ENCODE results near the gene SEMA3C. TPM values are rescaled to one million over a fixed set of nuclear protein-coding genes. Genes with fewer than 3 reads are reported as not detected.

SEMA3C gene
- total and polyA plus RNA-seq, 2 donors (not counting 1 experiment from before 2014, with no cell fraction given): 0.06 TPM; not detected in 1

DNA sequence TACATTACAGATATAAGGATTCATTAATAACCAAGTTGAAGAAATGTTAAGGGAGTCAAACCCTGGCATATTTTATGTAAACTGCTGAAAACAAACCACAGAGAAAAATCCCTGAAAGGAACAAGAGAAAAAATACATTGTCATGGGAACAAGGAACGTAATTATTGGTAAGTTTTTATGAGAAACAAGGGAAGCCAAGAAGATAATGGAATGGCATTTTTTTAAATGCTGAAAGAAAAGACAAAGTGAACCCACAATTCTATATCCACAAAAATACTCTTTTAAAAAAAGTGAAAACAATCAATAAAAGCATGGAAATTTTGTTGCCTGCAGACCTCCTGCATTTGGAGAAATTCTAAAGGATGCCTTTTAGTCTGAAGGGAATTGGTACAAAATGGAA is 144.0 kb downstream of the SEMA3C start:
- no peak overlapping the region for H2AFZ ChIP-seq (ENCODE audit: insufficient read depth, low read depth, low read length, poor library complexity, severe bottlenecking)
- H3K4me3 ChIP-seq (ENCODE audit: control extremely low read depth in 1 of 5, extremely low read depth in 1 of 5, insufficient read depth in 1 of 5, low read depth in 2 of 5, low read length in 4 of 5): no peak overlapping the region
- Mint-ChIP-seq H3K27ac (no peak overlapping the region), H3K27me3 (no peaks in the 10 kb centered on the region), H3K4me1 (no peaks in the 10 kb centered on the region), H3K9me3 (ENCODE audit: insufficient read depth) (peaks cover 3% of the 10 kb centered on the region), H3K4me3 (no peak overlapping the region)
- no peaks in the 10 kb centered on the region for H4K20me1 ChIP-seq (ENCODE audit: control insufficient read depth, insufficient read depth, low read length, poor library complexity, severe bottlenecking)
- WGBS (ENCODE audit: insufficient coverage): no CpG with 5 or more reads among the region's 1 CpG
- ATAC-seq (ENCODE audit: low read depth) (no peak), DNase-seq (no peak)
- H3K27ac ChIP-seq (ENCODE audit: low read length in 2 of 2): no peak overlapping the region
- no peaks in the 10 kb centered on the region for H3K4me1 ChIP-seq (ENCODE audit: control insufficient read depth in 2 of 2, insufficient read depth in 2 of 2, low read length in 2 of 2)
- ChIA-PET POLR2A (no interaction called here), CTCF (no interaction called here)
- TF ChIP-seq EZH2 (IDR thresholded peaks at IDR 0.05; ENCODE audit: borderline replicate concordance, insufficient read depth, low read depth, low read length, poor library complexity, severe bottlenecking): no peak
- TF ChIP-seq, protein P1, sequence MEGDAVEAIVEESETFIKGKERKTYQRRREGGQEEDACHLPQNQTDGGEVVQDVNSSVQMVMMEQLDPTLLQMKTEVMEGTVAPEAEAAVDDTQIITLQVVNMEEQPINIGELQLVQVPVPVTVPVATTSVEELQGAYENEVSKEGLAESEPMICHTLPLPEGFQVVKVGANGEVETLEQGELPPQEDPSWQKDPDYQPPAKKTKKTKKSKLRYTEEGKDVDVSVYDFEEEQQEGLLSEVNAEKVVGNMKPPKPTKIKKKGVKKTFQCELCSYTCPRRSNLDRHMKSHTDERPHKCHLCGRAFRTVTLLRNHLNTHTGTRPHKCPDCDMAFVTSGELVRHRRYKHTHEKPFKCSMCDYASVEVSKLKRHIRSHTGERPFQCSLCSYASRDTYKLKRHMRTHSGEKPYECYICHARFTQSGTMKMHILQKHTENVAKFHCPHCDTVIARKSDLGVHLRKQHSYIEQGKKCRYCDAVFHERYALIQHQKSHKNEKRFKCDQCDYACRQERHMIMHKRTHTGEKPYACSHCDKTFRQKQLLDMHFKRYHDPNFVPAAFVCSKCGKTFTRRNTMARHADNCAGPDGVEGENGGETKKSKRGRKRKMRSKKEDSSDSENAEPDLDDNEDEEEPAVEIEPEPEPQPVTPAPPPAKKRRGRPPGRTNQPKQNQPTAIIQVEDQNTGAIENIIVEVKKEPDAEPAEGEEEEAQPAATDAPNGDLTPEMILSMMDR (IDR thresholded peaks at IDR 0.05): no peak
- no peaks in the 10 kb centered on the region for H3K36me3 ChIP-seq (replicated peaks in 1 of 2; ENCODE audit: control extremely low read depth in 1 of 2, control insufficient read depth in 1 of 2, extremely low read depth in 1 of 2, insufficient read depth in 2 of 2, low read length in 1 of 2)
- H3K4me2 ChIP-seq (replicated peaks; ENCODE audit: low read depth, low read length, poor library complexity, severe bottlenecking): no peak overlapping the region
- no peaks in the 10 kb centered on the region for H3K79me2 ChIP-seq (ENCODE audit: control insufficient read depth, insufficient read depth, low read length)
- intact Hi-C loops (cut with micrococcal nuclease): no loop called here
- H3K27me3 ChIP-seq (replicated peaks in 1 of 4; ENCODE audit: control extremely low read depth in 1 of 4, control insufficient read depth in 3 of 4, insufficient read depth in 4 of 4, low read length in 3 of 4): no peaks in the 10 kb centered on the region
- no peak overlapping the region for H3K9ac ChIP-seq (ENCODE audit: low read length)
- H3K9me3 ChIP-seq (ENCODE audit: control extremely low read depth in 1 of 3, control insufficient read depth in 2 of 3, insufficient read depth in 1 of 3, low read length in 2 of 3): no peaks in the 10 kb centered on the region

DNA sequence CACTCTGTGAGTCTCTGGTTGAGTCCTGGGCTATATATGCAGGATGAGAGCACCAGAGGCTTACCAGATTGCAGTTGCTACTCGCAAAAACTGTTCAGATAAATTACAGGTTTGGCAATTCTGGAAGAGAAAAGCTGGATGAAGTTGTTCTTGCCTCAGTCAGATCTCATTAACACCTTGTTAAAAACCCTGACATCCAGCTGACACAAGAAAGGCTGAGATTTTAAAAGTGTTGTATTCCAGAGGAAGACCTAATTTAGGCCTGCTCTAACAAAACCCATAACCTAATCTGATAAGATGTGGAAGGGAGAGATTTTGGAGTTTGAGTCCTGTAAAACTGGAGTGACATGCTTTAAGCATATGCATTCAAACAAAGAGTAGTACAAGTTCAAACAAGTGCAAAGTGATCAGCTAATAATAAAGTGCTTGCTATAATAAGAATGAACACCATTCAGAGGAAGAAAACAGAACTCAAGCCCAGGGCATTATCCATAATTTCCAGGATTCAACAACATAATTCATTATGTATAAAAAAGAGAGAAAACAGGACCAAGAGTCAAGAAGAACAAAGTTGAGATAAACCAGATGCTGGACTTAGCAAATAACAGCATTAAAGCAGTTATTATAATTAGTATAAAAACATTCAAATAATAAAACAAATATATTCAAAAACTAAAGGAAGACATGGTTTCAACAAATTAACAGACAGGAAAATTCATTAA is 144.9 kb downstream of the SEMA3C start:
- no peaks in the 10 kb centered on the region for H3K36me3 ChIP-seq (replicated peaks in 1 of 2; ENCODE audit: control extremely low read depth in 1 of 2, control insufficient read depth in 1 of 2, extremely low read depth in 1 of 2, insufficient read depth in 2 of 2, low read length in 1 of 2)
- H3K79me2 ChIP-seq (ENCODE audit: control insufficient read depth, insufficient read depth, low read length): no peaks in the 10 kb centered on the region
- WGBS (ENCODE audit: insufficient coverage): 71% methylated on average over 1 of the region's 1 CpG
- Mint-ChIP-seq H3K4me3 (no peak overlapping the region), H3K27me3 (no peaks in the 10 kb centered on the region), H3K27ac (no peak overlapping the region), H3K9me3 (ENCODE audit: insufficient read depth) (peaks cover 3% of the 10 kb centered on the region), H3K4me1 (no peaks in the 10 kb centered on the region)
- DNase-seq (no peak), ATAC-seq (ENCODE audit: low read depth) (no peak)
- H3K4me3 ChIP-seq (ENCODE audit: control extremely low read depth in 1 of 5, extremely low read depth in 1 of 5, insufficient read depth in 1 of 5, low read depth in 2 of 5, low read length in 4 of 5): no peak overlapping the region
- intact Hi-C loops (cut with micrococcal nuclease): no loop called here
- H3K9ac ChIP-seq (ENCODE audit: low read length): no peak overlapping the region
- H4K20me1 ChIP-seq (ENCODE audit: control insufficient read depth, insufficient read depth, low read length, poor library complexity, severe bottlenecking): no peaks in the 10 kb centered on the region
- no peaks in the 10 kb centered on the region for H3K4me1 ChIP-seq (ENCODE audit: control insufficient read depth in 2 of 2, insufficient read depth in 2 of 2, low read length in 2 of 2)
- no peak overlapping the region for H3K27ac ChIP-seq (ENCODE audit: low read length in 2 of 2)
- no peak overlapping the region for H2AFZ ChIP-seq (ENCODE audit: insufficient read depth, low read depth, low read length, poor library complexity, severe bottlenecking)
- no peak overlapping the region for H3K4me2 ChIP-seq (replicated peaks; ENCODE audit: low read depth, low read length, poor library complexity, severe bottlenecking)
- TF ChIP-seq EZH2 (IDR thresholded peaks at IDR 0.05; ENCODE audit: borderline replicate concordance, insufficient read depth, low read depth, low read length, poor library complexity, severe bottlenecking): no peak
- TF ChIP-seq, protein P1 (IDR thresholded peaks at IDR 0.05): no peak
- no peaks in the 10 kb centered on the region for H3K27me3 ChIP-seq (replicated peaks in 1 of 4; ENCODE audit: control extremely low read depth in 1 of 4, control insufficient read depth in 3 of 4, insufficient read depth in 4 of 4, low read length in 3 of 4)
- ChIA-PET CTCF (no interaction called here), POLR2A (no interaction called here)
- H3K9me3 ChIP-seq (ENCODE audit: control extremely low read depth in 1 of 3, control insufficient read depth in 2 of 3, insufficient read depth in 1 of 3, low read length in 2 of 3): no peaks in the 10 kb centered on the region

Data from B cell (primary cell).